ENCODE data around the gene FRMD4A. TPM values are rescaled to one million over a fixed set of nuclear protein-coding genes. Genes with fewer than 3 reads are reported as not detected.
"Not testable (repeated sequence)": the region's sequence is repeated elsewhere in the genome, so short reads cannot be mapped to it uniquely, and the experiment has no call there.

FRMD4A gene
- total and polyA plus RNA-seq, 10 of the 15 experiments (the other 5 are each of a cell fraction or from before 2014, with no cell fraction given), result 17.8 to 75.2 (median 39.1) TPM

GRCh38 chr10:13954195-13954594 lies 376.5 kb downstream of the FRMD4A start:
- FAIRE-seq; H3K9ac ChIP-seq (ENCODE audit: control insufficient read depth, insufficient read depth, low read length); H3K79me2 ChIP-seq (ENCODE audit: control insufficient read depth, insufficient read depth, low read length); H3K27ac ChIP-seq (ENCODE audit: control insufficient read depth, insufficient read depth); H2AFZ ChIP-seq (ENCODE audit: control insufficient read depth, low read depth, low read length); RAD21 ChIA-PET (ENCODE audit: unreplicated experiment); CTCF ChIA-PET; POLR2A ChIA-PET; H3K4me3 ChIP-seq; BruUV-seq (replicated peaks); H4K20me1 ChIP-seq (ENCODE audit: control insufficient read depth, insufficient read depth); DNase-seq (ENCODE audit: low read depth, low spot score); ATAC-seq; in situ Hi-C loops (cut with MboI); H3K4me2 ChIP-seq (ENCODE audit: control insufficient read depth, insufficient read depth); intact Hi-C loops (cut with micrococcal nuclease; ENCODE audit: unreplicated experiment); SMC1A ChIA-PET (ENCODE audit: uncharacterized antibody, unreplicated experiment); H3K27me3 ChIP-seq (replicated peaks in 1 of 2; ENCODE audit: control insufficient read depth in 2 of 2, insufficient read depth in 2 of 2, low read length in 1 of 2); H3K36me3 ChIP-seq (ENCODE audit: control insufficient read depth in 2 of 2, insufficient read depth in 2 of 2, low read length in 1 of 2); H3K4me1 ChIP-seq (ENCODE audit: control insufficient read depth, insufficient read depth, low read length): not testable (repeated sequence)
- WGBS (ENCODE audit: insufficient coverage, insufficient replicate concordance, low lambda C conversion rate, missing lambda C conversion rate), result 35% methylated on average over 8 of the region's 8 CpGs
- TF ChIP-seq IRF4 (IDR thresholded peaks at IDR 0.05; ENCODE audit: low read depth, low read length) (0 out of 2 replicates have a peak, but pooled peaks have one; percentile 18), TCF12 (IDR thresholded peaks at IDR 0.05; ENCODE audit: low read depth, low read length) (0 out of 2 replicates have a peak, but pooled peaks have one; percentile 23), YY1 (IDR thresholded peaks at IDR 0.05; ENCODE audit: low read depth, low read length) (0 out of 2 replicates have a peak, but pooled peaks have one; percentile 40), ZBTB33 (IDR thresholded peaks at IDR 0.05) (peak; percentile 93)
- H3K9me3 ChIP-seq (replicated peaks; ENCODE audit: control insufficient read depth, insufficient read depth, low read length), result peaks cover 12% of the 10 kb centered on the region; the same call in 2 of the 3 replicates

GRCh38 chr10:13953371-13953770 lies 377.4 kb downstream of the FRMD4A start:
- peaks cover 12% of the 10 kb centered on the region; the same call in 2 of the 3 replicates for H3K9me3 ChIP-seq (replicated peaks; ENCODE audit: control insufficient read depth, insufficient read depth, low read length)
- H3K9ac ChIP-seq (ENCODE audit: control insufficient read depth, insufficient read depth, low read length), result no peak overlapping the region
- H3K4me2 ChIP-seq (ENCODE audit: control insufficient read depth, insufficient read depth), result no peak overlapping the region
- FAIRE-seq, result no peak
- in situ Hi-C loops (cut with MboI) (no loop called here), intact Hi-C loops (cut with micrococcal nuclease; ENCODE audit: unreplicated experiment) (no loop called here)
- H2AFZ ChIP-seq (ENCODE audit: control insufficient read depth, low read depth, low read length), result no peak overlapping the region
- no peak for TF ChIP-seq IKZF1 (conservative IDR thresholded peaks at IDR 0.05)
- TF ChIP-seq SUZ12 (IDR thresholded peaks at IDR 0.05; ENCODE audit: unreplicated experiment), result no peak
- no peak for TF ChIP-seq WRNIP1 (IDR thresholded peaks at IDR 0.05; ENCODE audit: borderline replicate concordance, low read depth, low read length)
- DNase-seq (ENCODE audit: low read depth, low spot score), result no peak
- WGBS (ENCODE audit: insufficient coverage, insufficient replicate concordance, low lambda C conversion rate, missing lambda C conversion rate), result 25% methylated on average over 4 of the region's 4 CpGs
- H3K27ac ChIP-seq (ENCODE audit: control insufficient read depth, insufficient read depth), result no peak overlapping the region
- no TSS peak for BruUV-seq (replicated peaks)
- RAD21 ChIA-PET (ENCODE audit: unreplicated experiment), result no interaction called here
- no peak for ATAC-seq
- CTCF ChIA-PET, result no interaction called here
- SMC1A ChIA-PET (ENCODE audit: uncharacterized antibody, unreplicated experiment), result interaction anchor here (0.7 to 0.8 kb wide), 2 partner anchors 10 to 22 kb away, joined by 3 to 5 read pairs; no protein-coding TSS in a partner anchor
- H3K36me3 ChIP-seq (ENCODE audit: control insufficient read depth in 2 of 2, insufficient read depth in 2 of 2, low read length in 1 of 2), result no peaks in the 10 kb centered on the region
- H3K4me1 ChIP-seq (ENCODE audit: control insufficient read depth, insufficient read depth, low read length), result no peaks in the 10 kb centered on the region
- POLR2A ChIA-PET, result no interaction called here
- no peaks in the 10 kb centered on the region for H3K79me2 ChIP-seq (ENCODE audit: control insufficient read depth, insufficient read depth, low read length)
- H3K27me3 ChIP-seq (replicated peaks in 1 of 2; ENCODE audit: control insufficient read depth in 2 of 2, insufficient read depth in 2 of 2, low read length in 1 of 2), result no peaks in the 10 kb centered on the region
- H4K20me1 ChIP-seq (ENCODE audit: control insufficient read depth, insufficient read depth), result no peaks in the 10 kb centered on the region
- no peak overlapping the region for H3K4me3 ChIP-seq

Measured in GM12878 (cell line).